GM12872 (cell line): ENCODE data around the gene ETFA.

Source experiments
- TF ChIP-seq, protein P1 (sequence below): IDR thresholded peaks from 3 replicates; pipeline ENCODE4 v1.5.1; 2011; ENCODE audit warnings: low read depth, mild to moderate bottlenecking, low read length, moderate library complexity; ENCODE audit not compliant: insufficient read depth

Gene ETFA

DNA sequence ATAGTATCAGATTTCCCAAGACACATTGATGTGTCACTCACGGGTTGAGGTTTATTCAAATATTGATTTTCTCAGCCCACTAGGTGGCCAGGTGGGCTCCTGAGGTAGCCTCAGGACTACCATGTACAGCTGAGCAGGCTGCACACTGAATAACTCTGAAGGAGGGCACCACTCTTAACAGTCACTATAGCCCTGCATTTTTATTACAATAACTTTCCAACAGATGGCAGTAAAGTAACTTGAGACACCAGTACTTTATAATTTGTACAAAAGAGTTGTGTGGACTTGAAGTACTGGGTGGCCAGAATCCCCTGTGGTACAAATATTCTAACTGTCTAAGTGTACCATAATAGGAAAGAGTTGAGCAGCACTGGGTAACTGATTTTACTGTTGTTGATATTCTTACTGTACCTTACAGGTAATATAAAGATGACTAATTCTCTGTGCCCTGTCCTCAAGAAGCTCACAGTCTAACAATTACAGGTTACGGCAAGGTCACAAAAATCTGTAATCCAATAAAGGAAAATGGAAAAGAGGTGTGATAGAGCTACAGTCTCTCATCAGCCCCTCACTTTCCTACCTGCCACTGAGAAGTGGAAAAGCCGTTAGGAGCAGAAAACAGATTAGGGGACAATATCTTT, 76.0 kb downstream of the ETFA start:
- TF ChIP-seq, protein P1, sequence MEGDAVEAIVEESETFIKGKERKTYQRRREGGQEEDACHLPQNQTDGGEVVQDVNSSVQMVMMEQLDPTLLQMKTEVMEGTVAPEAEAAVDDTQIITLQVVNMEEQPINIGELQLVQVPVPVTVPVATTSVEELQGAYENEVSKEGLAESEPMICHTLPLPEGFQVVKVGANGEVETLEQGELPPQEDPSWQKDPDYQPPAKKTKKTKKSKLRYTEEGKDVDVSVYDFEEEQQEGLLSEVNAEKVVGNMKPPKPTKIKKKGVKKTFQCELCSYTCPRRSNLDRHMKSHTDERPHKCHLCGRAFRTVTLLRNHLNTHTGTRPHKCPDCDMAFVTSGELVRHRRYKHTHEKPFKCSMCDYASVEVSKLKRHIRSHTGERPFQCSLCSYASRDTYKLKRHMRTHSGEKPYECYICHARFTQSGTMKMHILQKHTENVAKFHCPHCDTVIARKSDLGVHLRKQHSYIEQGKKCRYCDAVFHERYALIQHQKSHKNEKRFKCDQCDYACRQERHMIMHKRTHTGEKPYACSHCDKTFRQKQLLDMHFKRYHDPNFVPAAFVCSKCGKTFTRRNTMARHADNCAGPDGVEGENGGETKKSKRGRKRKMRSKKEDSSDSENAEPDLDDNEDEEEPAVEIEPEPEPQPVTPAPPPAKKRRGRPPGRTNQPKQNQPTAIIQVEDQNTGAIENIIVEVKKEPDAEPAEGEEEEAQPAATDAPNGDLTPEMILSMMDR = peak; percentile 40

DNA sequence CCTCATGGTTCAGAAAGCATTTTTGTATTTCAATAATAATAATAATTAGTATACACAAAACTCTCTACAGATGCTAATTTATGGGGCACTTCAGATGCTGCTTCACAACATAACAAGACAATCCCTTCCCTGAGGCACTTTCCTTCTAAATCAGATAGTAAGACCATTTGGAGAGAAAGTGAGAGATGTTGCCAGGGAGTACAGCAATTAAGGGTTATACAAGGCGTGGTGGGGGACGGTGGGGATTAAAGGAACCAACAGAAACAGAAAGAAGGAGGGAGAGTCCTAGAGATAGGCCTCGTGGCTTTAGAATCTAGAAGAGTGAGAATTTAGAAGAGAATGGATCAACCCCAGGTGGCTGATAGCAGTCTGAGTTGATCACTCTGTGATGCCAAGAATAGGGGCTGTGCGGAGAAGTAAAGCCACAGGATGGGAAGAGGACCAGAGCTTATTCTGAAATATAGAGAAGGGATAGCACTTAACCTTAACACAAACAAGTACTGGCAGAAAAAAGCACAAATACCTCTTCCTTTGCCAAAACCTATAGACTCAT, 76.9 kb downstream of the ETFA start:
- TF ChIP-seq, protein P1 = no peak

DNA sequence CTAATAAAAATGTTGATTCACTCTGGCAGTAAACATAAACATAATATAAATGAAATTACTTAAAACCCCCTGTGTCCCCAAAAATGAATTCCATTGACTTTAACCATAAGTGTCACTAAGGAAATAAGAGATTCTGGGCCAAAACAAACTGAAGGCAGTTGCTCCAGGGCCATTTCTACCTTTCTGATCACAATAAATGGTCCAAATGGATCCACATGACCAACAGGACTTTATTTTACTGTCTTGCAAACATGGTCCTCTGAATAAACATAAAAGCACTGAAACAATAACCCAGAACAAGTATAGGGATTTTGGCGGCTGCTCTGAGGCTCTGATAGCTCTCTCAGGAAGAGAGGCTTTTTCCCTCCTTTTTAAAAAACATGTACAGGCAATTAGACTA, 77.3 kb downstream of the ETFA start:
- TF ChIP-seq, protein P1 = no peak

DNA sequence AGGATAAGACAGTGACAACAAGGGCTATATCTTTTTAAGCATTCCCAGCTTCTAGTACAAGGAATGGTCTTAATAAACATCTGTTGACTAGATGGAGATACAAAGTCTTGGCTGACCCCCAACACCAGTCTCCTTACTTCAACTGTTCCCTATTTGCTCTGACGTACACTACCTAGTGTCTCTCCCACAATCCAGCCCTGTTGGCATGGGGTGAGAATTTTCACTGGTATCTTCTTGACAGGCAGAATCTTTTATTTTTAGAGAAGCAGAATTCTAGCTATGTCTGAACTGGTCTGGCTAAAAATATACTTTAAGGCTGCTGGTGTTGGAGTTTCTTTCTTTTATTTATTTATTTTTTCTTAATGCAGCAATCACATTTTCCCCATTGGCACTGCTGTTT, 82.0 kb downstream of the ETFA start:
- TF ChIP-seq, protein P1 = no peak

DNA sequence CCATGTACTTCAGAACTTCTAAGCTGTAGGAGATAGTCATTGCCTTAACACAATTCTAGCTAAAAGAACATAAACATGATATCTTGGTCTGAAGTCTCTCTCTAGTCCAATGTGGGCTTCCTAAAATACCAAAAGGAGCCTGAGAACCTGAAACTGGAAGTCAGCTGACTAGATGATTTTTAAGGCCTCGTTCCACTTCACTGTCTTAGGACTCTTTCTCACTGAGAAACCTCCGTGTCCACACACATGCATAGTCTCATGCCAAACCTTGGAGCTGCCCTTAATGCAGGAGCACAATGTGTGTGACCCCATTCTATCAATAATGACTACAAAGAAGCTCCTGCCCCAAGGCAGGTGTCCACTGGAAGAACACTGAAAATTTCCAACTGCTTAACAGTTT, 87.7 kb downstream of the ETFA start:
- TF ChIP-seq, protein P1 = no peak

DNA sequence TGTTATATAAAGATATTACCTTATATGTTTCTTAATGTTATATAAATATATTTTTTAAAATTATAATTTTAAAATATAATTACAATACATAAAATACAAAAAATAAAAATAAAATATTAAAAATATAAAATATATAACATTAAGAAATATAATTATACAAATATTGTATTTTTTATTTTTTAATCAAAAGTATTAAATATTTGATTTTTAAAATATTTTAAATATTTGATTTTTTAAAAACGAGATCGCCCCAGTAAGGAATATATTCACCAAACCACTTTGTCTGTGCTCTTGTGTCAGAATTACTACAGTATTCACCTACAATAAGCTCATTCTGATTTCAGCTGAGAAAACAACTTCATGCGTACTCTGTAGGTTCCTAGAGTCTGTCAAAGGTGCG, 89.1 kb downstream of the ETFA start:
- TF ChIP-seq, protein P1 = no peak

DNA sequence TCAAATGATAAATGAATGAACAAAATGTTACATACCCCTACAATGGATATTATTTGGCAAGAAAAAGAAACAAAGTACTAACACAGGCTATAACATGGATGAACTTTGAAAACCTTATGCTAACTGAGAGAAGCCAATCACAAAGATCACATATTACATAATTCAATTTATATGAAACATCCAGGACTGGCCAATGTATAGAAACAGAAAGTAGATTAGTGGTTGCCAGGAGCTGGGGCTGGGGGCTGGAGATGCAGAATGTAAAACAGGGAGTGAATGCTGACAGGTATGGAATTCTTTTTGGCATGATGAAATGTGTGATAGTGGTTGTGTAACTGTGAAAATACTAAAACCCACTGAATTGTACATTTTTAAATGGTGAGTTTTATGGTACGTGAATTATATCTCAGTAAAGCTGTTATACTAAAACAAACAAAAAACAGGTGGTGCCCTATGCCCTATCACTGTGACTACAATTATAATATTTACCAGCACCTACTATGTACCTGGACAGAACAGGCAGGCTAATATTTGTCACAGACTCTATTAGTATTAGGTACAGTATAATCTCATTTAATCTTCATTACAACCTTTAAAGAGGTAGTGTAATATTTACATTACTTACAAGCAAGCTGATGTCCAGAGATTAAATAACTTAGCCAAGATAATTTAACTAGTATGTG, 90.0 kb downstream of the ETFA start:
- TF ChIP-seq, protein P1 = no peak
